Measurements from ENCODE around the gene ROS1.
"Not testable (repeated sequence)": the region's sequence is repeated elsewhere in the genome, so short reads cannot be mapped to it uniquely, and the experiment has no call there.

Gene ROS1

DNA sequence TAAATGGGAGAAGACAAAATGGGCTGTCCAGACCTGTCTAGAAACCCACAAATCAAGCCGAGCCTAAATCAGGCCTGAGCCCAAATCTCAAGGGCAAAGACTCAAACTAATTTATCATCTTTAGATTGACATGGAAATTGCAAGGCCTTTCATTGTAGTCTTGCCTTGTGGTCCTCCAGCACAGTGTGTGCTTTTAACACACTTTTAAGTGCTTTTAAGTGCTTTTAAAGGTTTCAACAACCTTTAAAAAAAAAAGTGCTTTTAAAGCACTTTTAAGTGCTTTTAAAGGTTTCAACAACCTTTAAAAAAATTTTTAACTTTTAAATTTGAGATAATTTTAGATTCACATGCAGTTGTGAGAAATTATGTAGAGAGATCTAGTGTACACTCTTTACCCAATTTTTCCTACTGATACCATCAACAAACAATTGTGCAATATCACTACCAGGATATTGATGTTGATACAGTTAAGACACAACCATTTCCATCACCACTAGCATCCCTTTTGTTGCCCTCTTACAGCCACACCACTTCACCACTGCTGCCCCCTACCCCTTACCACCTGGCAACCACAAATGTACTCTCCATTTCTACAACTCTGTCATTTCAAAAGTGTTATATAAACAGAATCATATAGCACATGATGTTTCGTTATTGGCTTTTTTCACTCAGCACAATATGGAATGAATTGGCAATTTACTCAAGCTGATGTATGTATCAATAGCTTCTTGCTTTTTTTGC, 33.6 kb upstream of the ROS1 start:
- Histone ChIP-seq H3K36me3 (ENCODE audit: control insufficient read depth, insufficient read depth, low read length) (no peaks in the 10 kb centered on the region), H3K4me3 (ENCODE audit: low read depth, low read length) (no peak overlapping the region), H3K9ac (ENCODE audit: low read depth, low read length) (no peak overlapping the region), H3K9me3 (ENCODE audit: control insufficient read depth, insufficient read depth, low read length) (no peaks in the 10 kb centered on the region), H3K27ac (ENCODE audit: low read depth, low read length) (no peak overlapping the region), H3K27me3 (ENCODE audit: control insufficient read depth, insufficient read depth, low read length) (no peaks in the 10 kb centered on the region), H3K4me1 (ENCODE audit: control insufficient read depth, insufficient read depth, low read length) (no peaks in the 10 kb centered on the region)

- H3K27me3 ChIP-seq (ENCODE audit: control insufficient read depth, insufficient read depth, low read length): no peaks in the 10 kb centered on the region
- no peak overlapping the region for H3K4me3 ChIP-seq (ENCODE audit: low read depth, low read length)
- no peaks in the 10 kb centered on the region for H3K9me3 ChIP-seq (ENCODE audit: control insufficient read depth, insufficient read depth, low read length)
- no peak overlapping the region for H3K27ac ChIP-seq (ENCODE audit: low read depth, low read length)
- no peaks in the 10 kb centered on the region for H3K4me1 ChIP-seq (ENCODE audit: control insufficient read depth, insufficient read depth, low read length)
- no peak overlapping the region for H3K9ac ChIP-seq (ENCODE audit: low read depth, low read length)
- no peaks in the 10 kb centered on the region for H3K36me3 ChIP-seq (ENCODE audit: control insufficient read depth, insufficient read depth, low read length)
Observed at GRCh38 chr6:117456998-117457397, 31.3 kb upstream of the ROS1 start.

DNA sequence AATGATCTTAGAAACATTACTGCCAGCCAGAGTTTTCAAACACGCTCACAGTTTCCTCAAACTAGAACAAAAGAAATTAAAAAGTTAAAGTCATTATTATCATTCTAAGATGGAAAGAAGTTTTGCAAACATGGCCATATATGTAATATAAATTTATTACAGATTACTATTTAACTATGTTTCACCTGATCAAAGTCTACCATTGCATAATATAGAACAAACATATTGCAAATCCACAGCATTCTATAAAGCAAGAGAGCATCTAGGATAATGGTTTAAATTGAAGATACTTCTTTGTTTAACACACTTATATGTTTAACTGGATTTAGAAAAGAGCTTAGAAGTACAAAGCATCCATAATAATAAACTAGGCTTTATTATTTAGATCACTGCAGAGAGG, 30.5 kb upstream of the ROS1 start:
- no peak overlapping the region for H3K27ac ChIP-seq (ENCODE audit: low read depth, low read length)
- no peak overlapping the region for H3K4me3 ChIP-seq (ENCODE audit: low read depth, low read length)
- no peaks in the 10 kb centered on the region for H3K36me3 ChIP-seq (ENCODE audit: control insufficient read depth, insufficient read depth, low read length)
- no peaks in the 10 kb centered on the region for H3K27me3 ChIP-seq (ENCODE audit: control insufficient read depth, insufficient read depth, low read length)
- H3K9me3 ChIP-seq (ENCODE audit: control insufficient read depth, insufficient read depth, low read length): no peaks in the 10 kb centered on the region
- peaks cover 5% of the 10 kb centered on the region for H3K4me1 ChIP-seq (ENCODE audit: control insufficient read depth, insufficient read depth, low read length)
- no peak overlapping the region for H3K9ac ChIP-seq (ENCODE audit: low read depth, low read length)

- Histone ChIP-seq H3K9ac (ENCODE audit: low read depth, low read length) (no peak overlapping the region), H3K27ac (ENCODE audit: low read depth, low read length) (no peak overlapping the region), H3K4me1 (ENCODE audit: control insufficient read depth, insufficient read depth, low read length) (peaks cover 15% of the 10 kb centered on the region), H3K36me3 (ENCODE audit: control insufficient read depth, insufficient read depth, low read length) (no peaks in the 10 kb centered on the region), H3K4me3 (ENCODE audit: low read depth, low read length) (no peak overlapping the region), H3K27me3 (ENCODE audit: control insufficient read depth, insufficient read depth, low read length) (no peaks in the 10 kb centered on the region), H3K9me3 (ENCODE audit: control insufficient read depth, insufficient read depth, low read length) (no peaks in the 10 kb centered on the region)
Observed at GRCh38 chr6:117451671-117452070, 25.9 kb upstream of the ROS1 start.

- Histone ChIP-seq H3K9me3 (ENCODE audit: control insufficient read depth, insufficient read depth, low read length) (no peaks in the 10 kb centered on the region), H3K27ac (ENCODE audit: low read depth, low read length) (no peak overlapping the region), H3K4me3 (ENCODE audit: low read depth, low read length) (no peak overlapping the region), H3K9ac (ENCODE audit: low read depth, low read length) (no peak overlapping the region), H3K36me3 (ENCODE audit: control insufficient read depth, insufficient read depth, low read length) (no peaks in the 10 kb centered on the region), H3K4me1 (ENCODE audit: control insufficient read depth, insufficient read depth, low read length) (peaks cover 15% of the 10 kb centered on the region), H3K27me3 (ENCODE audit: control insufficient read depth, insufficient read depth, low read length) (no peaks in the 10 kb centered on the region)
Observed at GRCh38 chr6:117449549-117450439, 24.1 kb upstream of the ROS1 start.

- Histone ChIP-seq H3K27me3 (ENCODE audit: control insufficient read depth, insufficient read depth, low read length) (no peaks in the 10 kb centered on the region), H3K4me1 (ENCODE audit: control insufficient read depth, insufficient read depth, low read length) (peaks cover 15% of the 10 kb centered on the region), H3K4me3 (ENCODE audit: low read depth, low read length) (no peak overlapping the region), H3K9ac (ENCODE audit: low read depth, low read length) (no peak overlapping the region), H3K36me3 (ENCODE audit: control insufficient read depth, insufficient read depth, low read length) (no peaks in the 10 kb centered on the region), H3K9me3 (ENCODE audit: control insufficient read depth, insufficient read depth, low read length) (no peaks in the 10 kb centered on the region), H3K27ac (ENCODE audit: low read depth, low read length) (no peak overlapping the region)
Observed at GRCh38 chr6:117448732-117449485, 23.2 kb upstream of the ROS1 start.

GRCh38 chr6:117448011-117448410, 22.3 kb upstream of the ROS1 start:
- H3K27me3 ChIP-seq (ENCODE audit: control insufficient read depth, insufficient read depth, low read length): no peaks in the 10 kb centered on the region
- H3K9me3 ChIP-seq (ENCODE audit: control insufficient read depth, insufficient read depth, low read length): no peaks in the 10 kb centered on the region
- H3K4me3 ChIP-seq (ENCODE audit: low read depth, low read length): no peak overlapping the region
- H3K27ac ChIP-seq (ENCODE audit: low read depth, low read length): no peak overlapping the region
- peaks cover 15% of the 10 kb centered on the region for H3K4me1 ChIP-seq (ENCODE audit: control insufficient read depth, insufficient read depth, low read length)
- H3K9ac ChIP-seq (ENCODE audit: low read depth, low read length): no peak overlapping the region
- no peaks in the 10 kb centered on the region for H3K36me3 ChIP-seq (ENCODE audit: control insufficient read depth, insufficient read depth, low read length)

GRCh38 chr6:117446861-117447260, 21.1 kb upstream of the ROS1 start:
- Histone ChIP-seq H3K36me3 (ENCODE audit: control insufficient read depth, insufficient read depth, low read length) (no peaks in the 10 kb centered on the region), H3K9ac (ENCODE audit: low read depth, low read length) (no peak overlapping the region), H3K27ac (ENCODE audit: low read depth, low read length) (no peak overlapping the region), H3K4me1 (ENCODE audit: control insufficient read depth, insufficient read depth, low read length) (peaks cover 15% of the 10 kb centered on the region), H3K4me3 (ENCODE audit: low read depth, low read length) (no peak overlapping the region), H3K27me3 (ENCODE audit: control insufficient read depth, insufficient read depth, low read length) (no peaks in the 10 kb centered on the region), H3K9me3 (ENCODE audit: control insufficient read depth, insufficient read depth, low read length) (no peaks in the 10 kb centered on the region)

GRCh38 chr6:117444600-117444999, 18.9 kb upstream of the ROS1 start:
- H3K4me3 ChIP-seq (ENCODE audit: low read depth, low read length): no peak overlapping the region
- H3K27ac ChIP-seq (ENCODE audit: low read depth, low read length): no peak overlapping the region
- H3K9me3 ChIP-seq (ENCODE audit: control insufficient read depth, insufficient read depth, low read length): peaks cover under 1% of the 10 kb centered on the region; the same call in 1 of the 2 replicates
- H3K27me3 ChIP-seq (ENCODE audit: control insufficient read depth, insufficient read depth, low read length): no peaks in the 10 kb centered on the region
- no peaks in the 10 kb centered on the region for H3K36me3 ChIP-seq (ENCODE audit: control insufficient read depth, insufficient read depth, low read length)
- no peak overlapping the region for H3K9ac ChIP-seq (ENCODE audit: low read depth, low read length)
- 0 out of 2 replicates have a peak, but pooled peaks cover 7% of the 10 kb centered on the region for H3K4me1 ChIP-seq (ENCODE audit: control insufficient read depth, insufficient read depth, low read length)

DNA sequence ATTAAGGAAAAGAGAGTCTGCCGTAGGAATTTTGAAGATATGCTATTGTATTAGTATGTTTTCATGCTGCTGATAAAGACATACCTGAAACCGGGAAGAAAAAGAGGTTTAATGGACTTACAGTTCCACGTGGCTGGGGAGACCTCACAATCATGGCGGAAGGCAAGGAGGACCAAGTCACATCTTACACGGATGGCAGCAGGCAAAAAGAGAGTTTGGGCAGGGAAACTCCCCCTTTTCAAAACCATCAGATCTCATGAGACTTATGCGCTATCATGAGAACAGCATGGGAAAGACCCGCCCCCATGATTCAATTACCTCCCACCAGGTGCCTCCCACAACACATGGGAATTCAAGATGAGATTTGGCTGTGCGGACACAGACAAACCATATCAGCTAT, 16.6 kb upstream of the ROS1 start:
- H3K4me1 ChIP-seq (ENCODE audit: control insufficient read depth, insufficient read depth, low read length); H3K9ac ChIP-seq (ENCODE audit: low read depth, low read length); H3K27me3 ChIP-seq (ENCODE audit: control insufficient read depth, insufficient read depth, low read length); H3K36me3 ChIP-seq (ENCODE audit: control insufficient read depth, insufficient read depth, low read length); H3K9me3 ChIP-seq (ENCODE audit: control insufficient read depth, insufficient read depth, low read length); H3K4me3 ChIP-seq (ENCODE audit: low read depth, low read length); H3K27ac ChIP-seq (ENCODE audit: low read depth, low read length): not testable (repeated sequence)
